Measurements from ENCODE around the gene TRIOBP. TPM values are rescaled to one million over a fixed set of nuclear protein-coding genes. Genes with fewer than 3 reads are reported as not detected.

The TRIOBP gene
- total and polyA plus RNA-seq, 2 of the 13 experiments (the other 11 are each of a cell fraction or from before 2014, with no cell fraction given): 6.1 to 15.4 TPM

DNA sequence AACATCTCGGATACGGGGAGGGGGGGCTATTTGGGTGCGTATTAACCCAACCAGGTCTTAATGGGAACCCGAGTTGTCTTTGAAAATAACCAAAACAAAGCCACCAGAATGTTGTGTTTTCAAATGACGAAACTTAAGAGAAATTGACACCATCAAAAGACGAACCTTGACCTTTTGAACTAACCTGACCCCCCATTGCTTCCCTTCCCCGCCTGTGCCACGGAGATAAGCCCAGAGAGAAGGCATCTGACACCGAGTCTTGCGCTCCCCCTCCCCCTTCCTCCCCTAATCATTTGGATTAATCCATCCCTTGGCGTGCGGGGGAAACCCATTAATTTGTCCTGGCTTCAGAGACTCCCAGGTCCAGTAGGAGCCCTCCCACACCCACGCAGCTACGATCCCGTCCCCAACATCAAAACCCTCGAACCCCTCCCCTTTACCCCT, 106.4 kb downstream of the TRIOBP start (continued):
- TF ChIP-seq GATAD2A (CRISPR knock-in tag; IDR thresholded peaks at IDR 0.05): peak; percentile 52; the same call in 1 of the 2 replicates
- TF ChIP-seq SMARCE1 (IDR thresholded peaks at IDR 0.05; ENCODE audit: borderline replicate concordance): no peak
- peak; percentile 36; the same call in 1 of the 2 replicates for TF ChIP-seq ZBTB42 (CRISPR knock-in tag; IDR thresholded peaks at IDR 0.05)
- TF ChIP-seq TGIF2 (CRISPR knock-in tag; IDR thresholded peaks at IDR 0.05): 0 out of 2 replicates have a peak, but pooled peaks have one; percentile 3
- no peak for TF ChIP-seq YEATS4 (CRISPR knock-in tag; IDR thresholded peaks at IDR 0.05; ENCODE audit: borderline replicate concordance)
- TF ChIP-seq ZNF547 (CRISPR knock-in tag; IDR thresholded peaks at IDR 0.05): no peak
- no peak for TF ChIP-seq MAZ (IDR thresholded peaks at IDR 0.05; ENCODE audit: borderline replicate concordance, low read depth, low read length)
- peak; percentile 52 for TF ChIP-seq MAZ (CRISPR knock-in tag; IDR thresholded peaks at IDR 0.05; ENCODE audit: low read depth)
- no peak for TF ChIP-seq ZBTB7B (CRISPR knock-in tag; IDR thresholded peaks at IDR 0.05)
- no peak for TF ChIP-seq REL (CRISPR knock-in tag; conservative IDR thresholded peaks at IDR 0.05)
- TF ChIP-seq, protein P1, sequence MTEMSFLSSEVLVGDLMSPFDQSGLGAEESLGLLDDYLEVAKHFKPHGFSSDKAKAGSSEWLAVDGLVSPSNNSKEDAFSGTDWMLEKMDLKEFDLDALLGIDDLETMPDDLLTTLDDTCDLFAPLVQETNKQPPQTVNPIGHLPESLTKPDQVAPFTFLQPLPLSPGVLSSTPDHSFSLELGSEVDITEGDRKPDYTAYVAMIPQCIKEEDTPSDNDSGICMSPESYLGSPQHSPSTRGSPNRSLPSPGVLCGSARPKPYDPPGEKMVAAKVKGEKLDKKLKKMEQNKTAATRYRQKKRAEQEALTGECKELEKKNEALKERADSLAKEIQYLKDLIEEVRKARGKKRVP (CRISPR knock-in tag; IDR thresholded peaks at IDR 0.05): peak in 1 of 2 experiments; percentile 97; a peak in 2 of 4 replicates
- TF ChIP-seq, protein P2, sequence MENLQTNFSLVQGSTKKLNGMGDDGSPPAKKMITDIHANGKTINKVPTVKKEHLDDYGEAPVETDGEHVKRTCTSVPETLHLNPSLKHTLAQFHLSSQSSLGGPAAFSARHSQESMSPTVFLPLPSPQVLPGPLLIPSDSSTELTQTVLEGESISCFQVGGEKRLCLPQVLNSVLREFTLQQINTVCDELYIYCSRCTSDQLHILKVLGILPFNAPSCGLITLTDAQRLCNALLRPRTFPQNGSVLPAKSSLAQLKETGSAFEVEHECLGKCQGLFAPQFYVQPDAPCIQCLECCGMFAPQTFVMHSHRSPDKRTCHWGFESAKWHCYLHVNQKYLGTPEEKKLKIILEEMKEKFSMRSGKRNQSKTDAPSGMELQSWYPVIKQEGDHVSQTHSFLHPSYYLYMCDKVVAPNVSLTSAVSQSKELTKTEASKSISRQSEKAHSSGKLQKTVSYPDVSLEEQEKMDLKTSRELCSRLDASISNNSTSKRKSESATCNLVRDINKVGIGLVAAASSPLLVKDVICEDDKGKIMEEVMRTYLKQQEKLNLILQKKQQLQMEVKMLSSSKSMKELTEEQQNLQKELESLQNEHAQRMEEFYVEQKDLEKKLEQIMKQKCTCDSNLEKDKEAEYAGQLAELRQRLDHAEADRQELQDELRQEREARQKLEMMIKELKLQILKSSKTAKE (CRISPR knock-in tag; IDR thresholded peaks at IDR 0.05; ENCODE audit: borderline replicate concordance): peak; percentile 43; the same call in 1 of the 2 replicates
- no peak for TF ChIP-seq ZNF678 (CRISPR knock-in tag; IDR thresholded peaks at IDR 0.05)
- TF ChIP-seq NR2C2 (CRISPR knock-in tag; IDR thresholded peaks at IDR 0.05; ENCODE audit: borderline replicate concordance): peak; percentile 40; the same call in 1 of the 2 replicates
- no peak for TF ChIP-seq RAD21 (CRISPR knock-in tag; IDR thresholded peaks at IDR 0.05)
- TF ChIP-seq KDM3A (CRISPR knock-in tag; IDR thresholded peaks at IDR 0.05; ENCODE audit: low read depth): no peak
- TF ChIP-seq EEA1 (CRISPR knock-in tag; IDR thresholded peaks at IDR 0.05; ENCODE audit: borderline replicate concordance): no peak
- no peak for TF ChIP-seq NFYC (CRISPR knock-in tag; IDR thresholded peaks at IDR 0.05)
- 0 out of 2 replicates have a peak, but pooled peaks have one; percentile 25 for TF ChIP-seq MED1 (CRISPR knock-in tag; IDR thresholded peaks at IDR 0.05)
- peak; percentile 80 to 92 for TF ChIP-seq NR2F1 (CRISPR knock-in tag; IDR thresholded peaks at IDR 0.05)
- TF ChIP-seq, protein P3, sequence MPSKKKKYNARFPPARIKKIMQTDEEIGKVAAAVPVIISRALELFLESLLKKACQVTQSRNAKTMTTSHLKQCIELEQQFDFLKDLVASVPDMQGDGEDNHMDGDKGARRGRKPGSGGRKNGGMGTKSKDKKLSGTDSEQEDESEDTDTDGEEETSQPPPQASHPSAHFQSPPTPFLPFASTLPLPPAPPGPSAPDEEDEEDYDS (CRISPR knock-in tag; IDR thresholded peaks at IDR 0.05): no peak
- TF ChIP-seq MXI1 (IDR thresholded peaks at IDR 0.05; ENCODE audit: borderline replicate concordance, low read depth, low read length): no peak
- no peak for TF ChIP-seq ZNF292 (CRISPR knock-in tag; IDR thresholded peaks at IDR 0.05; ENCODE audit: borderline replicate concordance, low read depth)
- TF ChIP-seq ZNF788 (CRISPR knock-in tag; IDR thresholded peaks at IDR 0.05; ENCODE audit: borderline replicate concordance): 0 out of 2 replicates have a peak, but pooled peaks have one; percentile 36
- TF ChIP-seq, protein P4, sequence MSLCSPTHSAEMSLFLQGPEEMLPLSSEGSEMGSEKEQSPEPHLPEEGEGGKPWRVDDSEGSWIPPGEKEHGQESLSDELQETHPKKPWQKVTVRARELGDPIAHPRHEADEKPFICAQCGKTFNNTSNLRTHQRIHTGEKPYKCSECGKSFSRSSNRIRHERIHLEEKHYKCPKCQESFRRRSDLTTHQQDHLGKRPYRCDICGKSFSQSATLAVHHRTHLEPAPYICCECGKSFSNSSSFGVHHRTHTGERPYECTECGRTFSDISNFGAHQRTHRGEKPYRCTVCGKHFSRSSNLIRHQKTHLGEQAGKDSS (CRISPR knock-in tag; IDR thresholded peaks at IDR 0.05; ENCODE audit: borderline replicate concordance, low read depth): no peak
- TF ChIP-seq ZNF3 (CRISPR knock-in tag; IDR thresholded peaks at IDR 0.05): no peak
- TF ChIP-seq BHLHE40 (IDR thresholded peaks at IDR 0.05; ENCODE audit: low read length): peak; percentile 20; the same call in 1 of the 2 replicates
- no peak for TF ChIP-seq ZNF782 (CRISPR knock-in tag; IDR thresholded peaks at IDR 0.05; ENCODE audit: borderline replicate concordance)
